Keratinocyte (primary cell): ENCODE data around the gene ACVR1. TPM values are rescaled to one million over a fixed set of nuclear protein-coding genes. Genes with fewer than 3 reads are reported as not detected.

Source experiments
- DNase-seq: peaks from one replicate; pipeline ENCODE4 v3.0.0-alpha.2; 2011; ENCODE audit warnings: low read depth, missing footprints, low spot score
- FAIRE-seq: peaks from 2 replicates; lab custom pipeline; 2011; peaks lifted over from hg19 to GRCh38; lab: Jason Lieb, UNC
- H2AFZ ChIP-seq: 2 replicates; pipeline ENCODE4 v1.6.0; 2012; ENCODE audit warnings: low read length, control low read depth, inconsistent platforms; ENCODE audit not compliant: control insufficient read depth
- H3K27ac ChIP-seq: 2 replicates; pipeline ENCODE4 v1.5.1; 2011; ENCODE audit warnings: low read length; ENCODE audit not compliant: control insufficient read depth, insufficient read depth
- H3K27me3 ChIP-seq: 3 replicates; pipeline ENCODE4 v1.6.0; 2011; ENCODE audit warnings: low read length; ENCODE audit not compliant: control insufficient read depth, insufficient read depth; ENCODE audit errors: extremely low read depth
- H3K36me3 ChIP-seq, 2 experiments: 2 replicates in 1 of 2; 3 replicates in 1 of 2; pipeline ENCODE4 v1.5.1; 2011; ENCODE audit warnings: low read length in 2 of 2, mild to moderate bottlenecking in 1 of 2; ENCODE audit not compliant: control insufficient read depth in 2 of 2, insufficient read depth in 2 of 2; ENCODE audit errors: extremely low read depth in 1 of 2
- H3K4me1 ChIP-seq: 3 replicates; pipeline ENCODE4 v1.5.1; 2011; ENCODE audit warnings: low read length; ENCODE audit not compliant: control insufficient read depth, insufficient read depth; ENCODE audit errors: extremely low read depth
- H3K4me2 ChIP-seq: 3 replicates; pipeline ENCODE4 v1.6.0; 2011; ENCODE audit warnings: low read depth, low read length; ENCODE audit not compliant: control insufficient read depth, insufficient read depth; ENCODE audit errors: extremely low read depth
- H3K4me3 ChIP-seq, 3 experiments: fragments of 200-600 bp in 1 of 3; sonication (generic) in 1 of 3; 2 replicates in 2 of 3; 3 replicates in 1 of 3; pipeline ENCODE4 v1.5.1; 2011 to 2016; ENCODE audit warnings: low read length in 3 of 3, mild to moderate bottlenecking in 3 of 3, control low read depth in 2 of 3, inconsistent platforms in 1 of 3, low read depth in 1 of 3, mixed read lengths in 1 of 3, mixed run types in 1 of 3, moderate library complexity in 1 of 3; ENCODE audit not compliant: control insufficient read depth in 2 of 3, insufficient read depth in 2 of 3; ENCODE audit errors: extremely low read depth in 1 of 3
- H3K79me2 ChIP-seq: 2 replicates; pipeline ENCODE4 v1.6.0; 2012; ENCODE audit warnings: low read length; ENCODE audit not compliant: control insufficient read depth, insufficient read depth
- H3K9ac ChIP-seq: 3 replicates; pipeline ENCODE4 v1.6.0; 2011; ENCODE audit warnings: low read length; ENCODE audit not compliant: control insufficient read depth, insufficient read depth; ENCODE audit errors: extremely low read depth
- H3K9me1 ChIP-seq: 3 replicates; pipeline ENCODE4 v1.6.0; 2011; ENCODE audit warnings: low read length; ENCODE audit not compliant: control insufficient read depth, insufficient read depth; ENCODE audit errors: extremely low read depth
- H3K9me3 ChIP-seq: 2 replicates; pipeline ENCODE4 v1.5.1; 2012; ENCODE audit warnings: low read depth, low read length; ENCODE audit not compliant: control insufficient read depth
- H4K20me1 ChIP-seq: 3 replicates; pipeline ENCODE4 v1.6.0; 2011; ENCODE audit warnings: low read length; ENCODE audit not compliant: control insufficient read depth, insufficient read depth; ENCODE audit errors: extremely low read depth
- EZH2 ChIP-seq: IDR thresholded peaks from one replicate; pipeline ENCODE4 v1.6.1; 2012; ENCODE audit warnings: inconsistent platforms, mild to moderate bottlenecking, low read length, moderate library complexity
- dilution Hi-C: fragments of 300-500 bp; cut with MboI; formaldehyde crosslinking; loops from one replicate; pipeline ENCODE4 v1.7.0; 2020; ENCODE audit warnings: low sequenced_read_pairs; ENCODE audit not compliant: extremely low pct_ligation_motif_present
- polyA plus RNA-seq, 5 experiments: library from polyadenylated mRNA; depleted of rRNA in 3 of 5; stranded (reverse) in 3 of 5; stranded (forward) in 1 of 5; unstranded in 1 of 5; fragments of >200 nt; gene quantifications; 1 replicate in 1 of 5; 2 replicates in 3 of 5; 3 replicates in 1 of 5; pipeline versions ENCODE4 v1.2.1 to v1.2.3, GENCODE V29; 2011 to 2012; ENCODE audit warnings: missing spikeins in 2 of 5, low read depth in 1 of 5, low replicate concordance in 1 of 5
- TF ChIP-seq, protein P1 (sequence below), 3 experiments: IDR thresholded peaks in 1 of 3; conservative IDR thresholded peaks in 1 of 3; optimal IDR thresholded peaks in 1 of 3; 2 replicates in 2 of 3; 3 replicates in 1 of 3; pipeline versions ENCODE3 to v1.5.1; 2011; ENCODE audit warnings: low read length in 3 of 3, mild to moderate bottlenecking in 3 of 3, moderate library complexity in 2 of 3, control low read depth in 1 of 3, inconsistent platforms in 1 of 3; ENCODE audit not compliant: insufficient read depth in 2 of 3; ENCODE audit errors: extremely low read depth in 1 of 3

Gene ACVR1
- polyA plus RNA-seq, 1 donor (not counting 4 experiments of a cell fraction or from before 2014, with no cell fraction given), result 30.8 TPM

GRCh38 chr2:157692768-157693167, 183.4 kb downstream of the ACVR1 start:
- peak; percentile 97 for FAIRE-seq
- Histone ChIP-seq H3K4me2 (peak overlapping the region; percentile 55), H3K27ac (peak overlapping the region; percentile 58)

DNA sequence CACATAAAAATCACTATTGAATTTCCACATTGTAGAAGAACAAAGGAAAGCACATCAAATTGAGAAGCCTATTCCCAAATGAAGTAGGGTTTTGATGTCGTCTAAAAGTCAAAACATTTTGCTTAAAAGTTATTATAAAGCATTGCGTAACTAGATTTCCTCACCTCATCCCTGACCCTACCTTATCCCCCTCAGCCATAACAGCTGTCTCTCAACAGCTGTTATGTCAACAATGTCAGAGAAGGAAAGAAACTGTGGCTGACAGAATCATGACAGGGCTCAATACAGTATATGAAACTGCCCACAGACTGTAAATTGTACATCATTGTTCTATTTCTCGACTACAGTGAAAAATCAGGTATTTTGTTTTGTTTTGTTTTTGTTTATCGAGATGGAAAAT, 184.4 kb downstream of the ACVR1 start:
- no peaks in the 10 kb centered on the region for H3K27me3 ChIP-seq
- no peak overlapping the region for H3K4me3 ChIP-seq
- FAIRE-seq, result no peak
- H3K9me1 ChIP-seq, result no peaks in the 10 kb centered on the region
- no peak overlapping the region for H2AFZ ChIP-seq
- H3K79me2 ChIP-seq, result no peaks in the 10 kb centered on the region
- H3K27ac ChIP-seq, result no peak overlapping the region
- dilution Hi-C loops, result no loop called here
- peaks cover 18% of the 10 kb centered on the region for H3K4me1 ChIP-seq
- no peaks in the 10 kb centered on the region for H3K36me3 ChIP-seq
- H3K4me2 ChIP-seq, result no peak overlapping the region
- TF ChIP-seq EZH2, result no peak
- TF ChIP-seq, protein P1, sequence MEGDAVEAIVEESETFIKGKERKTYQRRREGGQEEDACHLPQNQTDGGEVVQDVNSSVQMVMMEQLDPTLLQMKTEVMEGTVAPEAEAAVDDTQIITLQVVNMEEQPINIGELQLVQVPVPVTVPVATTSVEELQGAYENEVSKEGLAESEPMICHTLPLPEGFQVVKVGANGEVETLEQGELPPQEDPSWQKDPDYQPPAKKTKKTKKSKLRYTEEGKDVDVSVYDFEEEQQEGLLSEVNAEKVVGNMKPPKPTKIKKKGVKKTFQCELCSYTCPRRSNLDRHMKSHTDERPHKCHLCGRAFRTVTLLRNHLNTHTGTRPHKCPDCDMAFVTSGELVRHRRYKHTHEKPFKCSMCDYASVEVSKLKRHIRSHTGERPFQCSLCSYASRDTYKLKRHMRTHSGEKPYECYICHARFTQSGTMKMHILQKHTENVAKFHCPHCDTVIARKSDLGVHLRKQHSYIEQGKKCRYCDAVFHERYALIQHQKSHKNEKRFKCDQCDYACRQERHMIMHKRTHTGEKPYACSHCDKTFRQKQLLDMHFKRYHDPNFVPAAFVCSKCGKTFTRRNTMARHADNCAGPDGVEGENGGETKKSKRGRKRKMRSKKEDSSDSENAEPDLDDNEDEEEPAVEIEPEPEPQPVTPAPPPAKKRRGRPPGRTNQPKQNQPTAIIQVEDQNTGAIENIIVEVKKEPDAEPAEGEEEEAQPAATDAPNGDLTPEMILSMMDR (optimal IDR thresholded peaks at IDR 0.05 in 1 of 3, IDR thresholded peaks at IDR 0.05 in 1 of 3, conservative IDR thresholded peaks at IDR 0.05 in 1 of 3; ENCODE audit: extremely low read depth in 1 of 3, insufficient read depth in 2 of 3, low read length in 3 of 3), result no peak
- no peaks in the 10 kb centered on the region for H4K20me1 ChIP-seq
- no peaks in the 10 kb centered on the region for H3K9me3 ChIP-seq
- no peak overlapping the region for H3K9ac ChIP-seq
- DNase-seq, result no peak

More at GRCh38 chr2:157692768-157693167, 183.4 kb downstream of the ACVR1 start:
- DNase-seq, result peak; percentile 82
- H3K4me3 ChIP-seq, result no peak overlapping the region
- no peak for TF ChIP-seq EZH2
- TF ChIP-seq, protein P1 (optimal IDR thresholded peaks at IDR 0.05 in 1 of 3, IDR thresholded peaks at IDR 0.05 in 1 of 3, conservative IDR thresholded peaks at IDR 0.05 in 1 of 3; ENCODE audit: extremely low read depth in 1 of 3, insufficient read depth in 2 of 3, low read length in 3 of 3), result no peak
- H3K4me1 ChIP-seq, result peaks cover 18% of the 10 kb centered on the region
- H3K79me2 ChIP-seq, result no peaks in the 10 kb centered on the region
- no peaks in the 10 kb centered on the region for H3K27me3 ChIP-seq
- no peak overlapping the region for H3K9ac ChIP-seq
- H2AFZ ChIP-seq, result no peak overlapping the region
- H3K9me3 ChIP-seq, result no peaks in the 10 kb centered on the region
- no peaks in the 10 kb centered on the region for H3K36me3 ChIP-seq
- H4K20me1 ChIP-seq, result no peaks in the 10 kb centered on the region
- dilution Hi-C loops, result no loop called here
- no peaks in the 10 kb centered on the region for H3K9me1 ChIP-seq
